ENCODE measurements around the gene COL7A1. TPM values are rescaled to one million over a fixed set of nuclear protein-coding genes. Genes with fewer than 3 reads are reported as not detected.

COL7A1 gene
- 1 to 10 TPM in 1 of 2 experiments, under 1 TPM in 1; 0.52 to 1.3 TPM for total RNA-seq

DNA sequence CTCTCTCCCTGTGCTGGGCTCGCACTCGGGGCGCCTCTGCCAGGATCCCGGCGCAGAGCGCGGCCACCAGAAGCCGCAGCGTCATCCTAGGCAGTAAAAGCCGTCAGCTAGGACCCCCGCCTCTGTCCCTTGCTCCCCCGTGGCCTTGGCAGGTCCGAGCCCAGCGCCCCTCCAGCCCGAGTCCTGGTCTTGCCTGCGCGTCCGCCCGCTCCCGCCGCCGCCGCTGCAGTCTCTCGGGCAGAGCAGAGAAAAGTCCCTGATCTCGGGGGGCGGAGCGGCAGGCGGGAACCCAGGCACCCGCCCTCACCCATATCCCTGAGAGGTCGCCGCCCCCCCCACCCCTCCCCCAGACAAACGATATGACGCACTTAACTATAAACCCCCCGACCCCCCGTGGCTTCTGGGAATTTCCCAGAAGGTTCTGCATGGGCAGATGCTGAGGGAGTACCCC is at the start of gene COL7A1:
TSS of gene COL7A1 (minus strand) at position 255 of the 451 bp plus-strand sequence. CDS start at position 85, 170 bp downstream.
- no peaks in the 10 kb centered on the region for H3K4me1 Mint-ChIP-seq
- ChIA-PET CTCF (no interaction called here), POLR2A (no interaction called here)
- H3K9me3 Mint-ChIP-seq: no peaks in the 10 kb centered on the region
- H3K4me3 Mint-ChIP-seq: no peak within 1 kb of the TSS
- no peak within 1 kb of the TSS for H3K27ac Mint-ChIP-seq
- peaks cover 2% of the 10 kb centered on the region for H3K36me3 Mint-ChIP-seq (ENCODE audit: low read depth)
- peaks cover 21% of the 10 kb centered on the region for H3K27me3 Mint-ChIP-seq
- no peak for DNase-seq

DNA sequence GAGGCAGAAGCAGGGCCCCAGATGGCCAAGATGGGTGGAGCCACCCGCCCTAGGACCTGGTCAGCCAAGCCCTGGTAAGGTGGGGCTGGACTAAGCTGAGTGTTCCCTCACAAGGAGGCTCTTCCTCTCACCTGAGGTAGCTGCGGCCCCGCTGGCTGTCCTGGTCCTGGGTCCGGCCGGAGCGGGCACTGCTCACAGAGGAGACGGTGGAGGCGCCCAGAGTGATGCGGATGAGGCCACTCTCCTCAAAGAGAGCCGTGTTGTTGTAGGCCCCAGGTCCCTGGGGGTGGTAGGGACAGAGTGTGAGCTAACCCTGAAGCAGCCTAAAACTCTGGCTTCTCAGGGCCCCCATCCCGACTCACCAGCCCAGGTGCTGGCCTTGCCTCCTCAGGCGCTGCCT is 47.5 kb upstream of the COL7A1 start:
- Mint-ChIP-seq H3K4me3 (no peak overlapping the region), H3K36me3 (ENCODE audit: low read depth) (no peaks in the 10 kb centered on the region), H3K27ac (no peak overlapping the region), H3K27me3 (no peaks in the 10 kb centered on the region), H3K9me3 (no peaks in the 10 kb centered on the region), H3K4me1 (no peaks in the 10 kb centered on the region)
- CTCF ChIA-PET: interaction anchor here (0.5 kb wide), 1 partner anchor 196 kb away, joined by 3 read pairs; no protein-coding TSS in a partner anchor
- POLR2A ChIA-PET: no interaction called here
- DNase-seq: no peak

GRCh38 chr3:48641396-48641795 is 46.3 kb upstream of the COL7A1 start:
- CTCF ChIA-PET: interaction anchor here (0.5 to 1.1 kb wide), 3 partner anchors 84 to 923 kb away, joined by 3 read pairs; no protein-coding TSS in a partner anchor
- Mint-ChIP-seq H3K27me3 (no peaks in the 10 kb centered on the region), H3K4me1 (peaks cover 3% of the 10 kb centered on the region), H3K9me3 (no peaks in the 10 kb centered on the region), H3K27ac (no peak overlapping the region), H3K36me3 (ENCODE audit: low read depth) (no peaks in the 10 kb centered on the region), H3K4me3 (no peak overlapping the region)
- POLR2A ChIA-PET: no interaction called here
- no peak for DNase-seq

- ChIA-PET POLR2A (no interaction called here), CTCF (no interaction called here)
Observed at GRCh38 chr3:48639944-48640606, 44.9 kb upstream of the COL7A1 start.

GRCh38 chr3:48637305-48637704 is 42.2 kb upstream of the COL7A1 start:
- ChIA-PET CTCF (interaction anchor here (1.1 to 5.2 kb wide), 2 partner anchors 13 to 20 kb away, joined by 5 to 40 read pairs; partner anchors contain the start of gene TMEM89), POLR2A (no interaction called here)
- H3K27me3 Mint-ChIP-seq: no peaks in the 10 kb centered on the region

More at GRCh38 chr3:48639944-48640606, 44.9 kb upstream of the COL7A1 start:
- no peaks in the 10 kb centered on the region for H3K36me3 Mint-ChIP-seq (ENCODE audit: low read depth)
- no peak overlapping the region for H3K4me3 Mint-ChIP-seq
- H3K27ac Mint-ChIP-seq: no peak overlapping the region
- no peaks in the 10 kb centered on the region for H3K9me3 Mint-ChIP-seq
- H3K4me1 Mint-ChIP-seq: peaks cover 11% of the 10 kb centered on the region
- DNase-seq: no peak
- no peaks in the 10 kb centered on the region for H3K27me3 Mint-ChIP-seq

DNA sequence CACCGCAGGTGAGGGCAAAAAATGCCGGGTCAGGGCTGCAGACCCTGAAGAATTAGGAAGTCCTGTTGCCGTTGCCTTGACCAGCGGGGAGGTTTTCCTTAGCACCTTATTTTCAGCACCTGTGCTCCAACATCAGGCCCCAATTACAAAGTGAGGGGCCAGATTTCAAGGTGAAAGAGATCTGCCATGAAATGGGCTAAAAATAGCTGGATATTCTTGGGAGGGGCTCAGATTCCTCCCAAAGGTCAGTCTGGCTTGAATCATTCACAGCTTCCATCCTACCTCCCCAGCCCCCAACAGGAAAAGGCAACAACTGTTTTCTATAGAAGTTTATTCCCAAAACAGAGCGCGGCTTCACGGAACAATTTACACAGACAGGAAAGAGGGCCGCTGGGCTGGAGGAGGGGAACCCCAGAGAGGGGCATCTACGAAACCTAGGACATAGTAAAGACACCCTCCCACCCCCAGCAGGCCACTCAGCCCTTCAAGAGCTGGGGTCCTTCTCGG is 41.1 kb upstream of the COL7A1 start:
- Mint-ChIP-seq H3K27me3 (no peaks in the 10 kb centered on the region), H3K4me3 (peak overlapping the region; percentile 88), H3K27ac (peak overlapping the region; percentile 90), H3K9me3 (no peaks in the 10 kb centered on the region), H3K36me3 (ENCODE audit: low read depth) (peaks cover 2% of the 10 kb centered on the region), H3K4me1 (peaks cover 20% of the 10 kb centered on the region)
- no peak for DNase-seq
- ChIA-PET POLR2A (interaction anchor here (1.0 kb wide), 1 partner anchor 163 kb away, joined by 6 read pairs; no protein-coding TSS in a partner anchor), CTCF (interaction anchor here (0.6 to 5.2 kb wide), 26 partner anchors 11 to 829 kb away, joined by 3 to 40 read pairs (median 4); partner anchors contain the start of genes CAMP, CELSR3, IP6K2 and NDUFAF3)

More at GRCh38 chr3:48637305-48637704, 42.2 kb upstream of the COL7A1 start:
- peak overlapping the region; percentile 63 for H3K27ac Mint-ChIP-seq
- H3K9me3 Mint-ChIP-seq: no peaks in the 10 kb centered on the region
- no peak for DNase-seq
- H3K4me1 Mint-ChIP-seq: peaks cover 20% of the 10 kb centered on the region
- peak overlapping the region; percentile 88 for H3K4me3 Mint-ChIP-seq
- H3K36me3 Mint-ChIP-seq (ENCODE audit: low read depth): peaks cover 2% of the 10 kb centered on the region

- Mint-ChIP-seq H3K36me3 (ENCODE audit: low read depth) (peaks cover 2% of the 10 kb centered on the region), H3K27ac (peak within 1 kb of the TSS; percentile 90), H3K9me3 (no peaks in the 10 kb centered on the region), H3K27me3 (no peaks in the 10 kb centered on the region), H3K4me1 (peaks cover 20% of the 10 kb centered on the region), H3K4me3 (peak within 1 kb of the TSS; percentile 88)
- ChIA-PET POLR2A (interaction anchor here (0.6 to 1.0 kb wide), 2 partner anchors 162 to 1938 kb away, joined by 4 to 6 read pairs; no protein-coding TSS in a partner anchor), CTCF (interaction anchor here (0.5 to 5.2 kb wide), 29 partner anchors 11 to 643 kb away, joined by 3 to 40 read pairs (median 4); partner anchors contain the start of genes CAMP, CELSR3, IP6K2 and NCKIPSD)
- peak; percentile 96 for DNase-seq
Observed at GRCh38 chr3:48635222-48636021, 40.3 kb upstream of the COL7A1 start, which contains the start of gene SLC26A6. TSS of gene SLC26A6 (minus strand) at chr3:48635461. CDS start at chr3:48635393, 68 bp downstream.

- Mint-ChIP-seq H3K9me3 (no peaks in the 10 kb centered on the region), H3K36me3 (ENCODE audit: low read depth) (peaks cover 2% of the 10 kb centered on the region), H3K4me3 (peak overlapping the region; percentile 88), H3K27me3 (no peaks in the 10 kb centered on the region), H3K27ac (no peak overlapping the region), H3K4me1 (peaks cover 20% of the 10 kb centered on the region)
- DNase-seq: peak; percentile 51
- CTCF ChIA-PET: interaction anchor here (0.5 to 5.2 kb wide), 27 partner anchors 10 to 644 kb away, joined by 3 to 40 read pairs (median 5); partner anchors contain the start of genes CELSR3, IP6K2, NCKIPSD and NDUFAF3
- POLR2A ChIA-PET: interaction anchor here (0.6 kb wide), 1 partner anchor 1938 kb away, joined by 4 read pairs; no protein-coding TSS in a partner anchor
Observed at GRCh38 chr3:48634661-48635221, 39.6 kb upstream of the COL7A1 start.

DNA sequence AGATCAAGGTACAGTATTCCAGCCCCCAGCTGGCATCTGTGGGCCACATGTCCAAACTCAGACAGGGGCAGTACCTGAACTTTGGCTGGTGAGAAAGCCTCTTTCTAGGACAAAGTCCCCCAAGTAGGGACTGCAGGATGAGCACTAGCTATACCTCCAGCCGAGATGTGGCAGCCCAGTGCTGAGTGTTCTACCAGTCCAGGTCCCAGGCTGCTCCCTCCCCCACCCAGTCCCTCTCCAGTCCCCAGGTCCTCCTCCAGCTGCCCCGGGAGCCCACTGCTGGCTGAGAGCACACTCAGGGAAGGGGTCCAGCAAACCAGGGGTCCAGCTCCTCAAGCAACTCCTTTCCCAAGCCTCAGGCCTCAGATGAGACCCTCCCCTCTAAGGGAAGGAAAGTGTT is 38.6 kb upstream of the COL7A1 start:
- H3K36me3 Mint-ChIP-seq (ENCODE audit: low read depth): peaks cover 2% of the 10 kb centered on the region
- H3K4me3 Mint-ChIP-seq: peak overlapping the region; percentile 88

GRCh38 chr3:48633256-48633655 is 38.1 kb upstream of the COL7A1 start:
- ChIA-PET POLR2A (no interaction called here), CTCF (interaction anchor here (0.6 to 5.2 kb wide), 8 partner anchors 9 to 309 kb away, joined by 3 to 40 read pairs (median 5); partner anchors contain the start of genes PFKFB4, TMEM89 and UQCRC1)
- Mint-ChIP-seq H3K9me3 (no peaks in the 10 kb centered on the region), H3K4me1 (peaks cover 20% of the 10 kb centered on the region), H3K27me3 (no peaks in the 10 kb centered on the region), H3K4me3 (peak overlapping the region; percentile 88), H3K36me3 (ENCODE audit: low read depth) (peaks cover 2% of the 10 kb centered on the region), H3K27ac (no peak overlapping the region)
- DNase-seq: no peak

More for the DNA sequence above, 38.6 kb upstream of the COL7A1 start:
- H3K9me3 Mint-ChIP-seq: no peaks in the 10 kb centered on the region
- no peaks in the 10 kb centered on the region for H3K27me3 Mint-ChIP-seq
- no peak overlapping the region for H3K27ac Mint-ChIP-seq
- no peak for DNase-seq
- POLR2A ChIA-PET: no interaction called here
- CTCF ChIA-PET: interaction anchor here (1.0 to 5.2 kb wide), 9 partner anchors 10 to 354 kb away, joined by 3 to 40 read pairs (median 6); partner anchors contain the start of genes CELSR3, IP6K2, PFKFB4 and TMEM89
- peaks cover 20% of the 10 kb centered on the region for H3K4me1 Mint-ChIP-seq

- Mint-ChIP-seq H3K4me1 (peaks cover 17% of the 10 kb centered on the region), H3K9me3 (no peaks in the 10 kb centered on the region), H3K27me3 (no peaks in the 10 kb centered on the region), H3K27ac (no peak overlapping the region), H3K36me3 (ENCODE audit: low read depth) (peaks cover 8% of the 10 kb centered on the region), H3K4me3 (no peak overlapping the region)
- DNase-seq: no peak
- ChIA-PET CTCF (interaction anchor here (1.4 to 4.2 kb wide), 2 partner anchors 18 to 74 kb away, joined by 3 to 26 read pairs; partner anchors contain the start of gene PFKFB4), POLR2A (no interaction called here)
Observed at GRCh38 chr3:48631516-48632448, 36.7 kb upstream of the COL7A1 start.
